PC-3 (cell line): ENCODE measurements around the gene CPEB1.

Experiments
- CTCF ChIP-seq: fragments of 300-600 bp; sonication (generic); conservative IDR thresholded peaks from 2 replicates; pipeline ENCODE4 v1.5.1; 2017; ENCODE audit warnings: antibody characterized with exemption, low read depth, mild to moderate bottlenecking, low read length
- EZH2 ChIP-seq: fragments of 300-600 bp; sonication (generic); IDR thresholded peaks from one replicate; pipeline ENCODE4 v1.6.1; 2017; ENCODE audit warnings: antibody characterized with exemption, mild to moderate bottlenecking, low read length; ENCODE audit not compliant: unreplicated experiment

GRCh38 chr15:82572986-82573385 lies 74.2 kb downstream of the CPEB1 start:
- no peak for TF ChIP-seq CTCF
- TF ChIP-seq EZH2 = no peak
